CD4-positive, alpha-beta memory T cell (primary cell): ENCODE data around the gene TROAP. TPM values are rescaled to one million over a fixed set of nuclear protein-coding genes. Genes with fewer than 3 reads are reported as not detected.

Experiments used
- CTCF ChIA-PET: fragments of 350-600 bp; sonication (Branson Sonifier 250); formaldehyde crosslinking; loops from one replicate; lab custom pipeline; 2021; ENCODE audit warnings: inconsistent platforms; ENCODE audit not compliant: partially characterized antibody; lab: Charles Lee
- POLR2A ChIA-PET: fragments of 350-600 bp; sonication (Branson Sonifier 250); formaldehyde crosslinking; loops from one replicate; lab custom pipeline; 2021; ENCODE audit not compliant: partially characterized antibody; lab: Charles Lee
- DNase-seq, 5 donors: peaks; one replicate each; pipeline versions ENCODE4 v3.0.0 to v3.0.0-alpha.2; 2020 to 2022; ENCODE audit warnings: mixed read lengths in 1 of 5
- H3K27ac ChIP-seq: one replicate; pipeline ENCODE4 v1.7.0; 2013; ENCODE audit warnings: low read depth, low read length
- H3K27me3 ChIP-seq: 2 replicates; pipeline ENCODE4 v1.7.0; 2013; ENCODE audit warnings: mild to moderate bottlenecking, low read length, moderate library complexity; ENCODE audit not compliant: insufficient read depth
- H3K36me3 ChIP-seq: 2 replicates; pipeline ENCODE4 v1.7.0; 2013; ENCODE audit warnings: mild to moderate bottlenecking, low read length, moderate library complexity; ENCODE audit not compliant: insufficient read depth
- H3K4me1 ChIP-seq: 2 replicates; pipeline ENCODE4 v1.7.0; 2013; ENCODE audit warnings: mild to moderate bottlenecking, low read length, moderate library complexity; ENCODE audit not compliant: insufficient read depth
- H3K4me3 ChIP-seq, 2 donors: one replicate each; pipeline ENCODE4 v1.7.0; 2013; ENCODE audit warnings: low read length in 2 of 2, mild to moderate bottlenecking in 1 of 2
- H3K9me3 ChIP-seq, 2 donors: one replicate each; pipeline ENCODE4 v1.7.0; 2013; ENCODE audit warnings: low read length in 2 of 2, control low read depth in 1 of 2; ENCODE audit not compliant: control insufficient read depth in 1 of 2
- H3K27ac Mint-ChIP-seq, 7 donors: one replicate each; pipeline ENCODE4 v1.8.0; 2020 to 2021; ENCODE audit warnings: mixed read lengths in 7 of 7, mild to moderate bottlenecking in 6 of 7, inconsistent platforms in 3 of 7, moderate library complexity in 3 of 7
- H3K27me3 Mint-ChIP-seq, 2 donors: one replicate each; pipeline ENCODE4 v1.8.0; 2020 to 2021; ENCODE audit warnings: mixed read lengths in 2 of 2
- H3K36me3 Mint-ChIP-seq, 2 donors: one replicate each; pipeline ENCODE4 v1.8.0; 2020 to 2021; ENCODE audit warnings: mixed read lengths in 2 of 2, inconsistent platforms in 1 of 2, mild to moderate bottlenecking in 1 of 2
- H3K4me1 Mint-ChIP-seq, 4 donors: one replicate each; pipeline ENCODE4 v1.8.0; 2020 to 2021; ENCODE audit warnings: mixed read lengths in 4 of 4, mild to moderate bottlenecking in 1 of 4
- H3K4me3 Mint-ChIP-seq, 8 donors: one replicate each; pipeline ENCODE4 v1.8.0; 2020 to 2021; ENCODE audit warnings: mixed read lengths in 8 of 8, mild to moderate bottlenecking in 7 of 8, moderate library complexity in 6 of 8, inconsistent platforms in 3 of 8
- H3K9me3 Mint-ChIP-seq, 8 donors: one replicate each; pipeline ENCODE4 v1.8.0; 2020 to 2021; ENCODE audit warnings: mixed read lengths in 8 of 8, mild to moderate bottlenecking in 5 of 8, inconsistent platforms in 3 of 8, moderate library complexity in 1 of 8
- intact Hi-C: fragments of 100-400 bp; cut with micrococcal nuclease; formaldehyde crosslinking; loops from one replicate; pipeline ENCODE4 v1.15.1; 2023
- polyA plus RNA-seq, 2 donors: library from polyadenylated mRNA; unstranded; fragments of 300-500 nt; fragmentation: Illumina TruSeq; gene quantifications; one replicate each; pipeline ENCODE4 v1.2.3, GENCODE V29; 2021
- total RNA-seq, 2 experiments: library from RNA; stranded (reverse); gene quantifications; one replicate each; pipeline ENCODE4 v1.2.3, GENCODE V29; 2021

TROAP gene
- total and polyA plus RNA-seq, 4 experiments from 2014 or later, result 0.26 to 0.80 (median 0.63) TPM; not detected in 1

DNA sequence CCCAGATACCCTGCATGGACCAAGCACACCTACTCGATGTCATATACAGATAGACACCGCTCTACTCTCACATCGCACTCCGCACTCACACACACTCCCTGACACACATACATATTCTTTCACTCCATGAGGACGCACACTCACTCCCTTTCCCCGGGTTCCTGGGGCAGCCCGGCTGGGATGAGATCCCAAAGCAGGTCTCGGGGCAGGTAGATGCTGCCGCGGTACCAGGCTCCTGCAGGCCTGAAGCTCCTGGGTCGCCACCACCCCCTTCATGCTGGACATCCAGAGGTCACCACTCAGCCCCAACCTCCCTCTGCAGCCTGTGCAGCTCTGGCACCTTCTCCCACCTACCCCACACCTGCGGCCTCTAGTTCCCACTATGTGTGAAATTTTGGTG lies 11.6 kb downstream of the TROAP start:
- peaks cover 22% of the 10 kb centered on the region for H3K4me1 ChIP-seq
- Mint-ChIP-seq H3K36me3 (no peaks in the 10 kb centered on the region), H3K4me1 (peaks cover 16 to 32% (median 21%) of the 10 kb centered on the region in 4 donors), H3K4me3 (peak overlapping the region in 1 of 8 donors; percentile 51), H3K9me3 (peaks cover 0 to 1% (median 0%) of the 10 kb centered on the region in 8 donors), H3K27ac (no peak overlapping the region), H3K27me3 (peaks cover 41 to 58% of the 10 kb centered on the region in 2 donors)
- H3K27ac ChIP-seq, result no peak overlapping the region
- no peaks in the 10 kb centered on the region for H3K9me3 ChIP-seq
- H3K27me3 ChIP-seq, result peaks cover 37% of the 10 kb centered on the region
- H3K36me3 ChIP-seq, result no peaks in the 10 kb centered on the region
- ChIA-PET CTCF (interaction anchor here (1.0 to 6.1 kb wide), 7 partner anchors 12 to 45 kb away, joined by 3 to 67 read pairs (median 4); partner anchors contain the start of genes DNAJC22, SPATS2 and TROAP), POLR2A (no interaction called here)
- DNase-seq, result no peak
- intact Hi-C loops, result no loop called here
- H3K4me3 ChIP-seq, result no peak overlapping the region

DNA sequence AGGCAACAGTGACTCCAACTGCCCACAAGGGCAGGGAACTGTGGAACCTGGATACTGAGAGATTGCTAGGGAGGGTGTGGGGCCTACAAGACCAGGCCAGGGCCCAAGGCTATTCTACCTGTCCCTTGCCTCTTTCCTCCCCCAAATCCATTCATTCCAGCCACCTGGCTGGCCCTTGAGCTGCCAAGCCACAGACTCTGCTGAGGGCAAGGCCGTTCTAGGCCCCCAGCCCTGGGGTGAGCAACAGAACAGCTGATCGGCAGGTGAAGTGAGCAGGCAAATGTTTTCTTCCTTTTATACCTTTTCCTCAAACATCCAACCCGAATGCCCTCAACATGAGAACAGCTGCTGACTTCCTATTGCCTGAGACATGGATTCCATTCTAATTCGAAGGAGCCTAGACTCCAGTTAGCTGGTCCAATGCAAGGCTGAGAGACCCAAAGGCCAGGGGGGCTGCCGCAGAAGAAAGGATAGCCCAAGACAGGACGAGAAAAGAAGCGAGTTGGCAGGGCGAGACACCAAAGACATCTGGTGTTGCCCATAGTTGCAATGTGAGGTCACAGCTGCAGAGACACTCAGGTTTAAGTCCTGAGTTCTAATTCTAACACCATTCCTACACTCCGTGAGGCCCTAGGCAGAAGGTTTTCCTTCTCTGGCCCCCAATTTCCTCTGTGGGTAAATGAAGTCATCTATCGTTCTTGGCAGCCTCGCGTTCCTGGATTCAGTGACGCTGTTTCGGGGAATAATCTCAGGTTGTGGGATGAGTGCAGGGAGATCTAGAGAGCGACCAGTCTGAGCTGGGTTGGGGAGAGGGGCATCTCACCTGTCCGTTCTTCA lies 12.3 kb downstream of the TROAP start:
- no peak for DNase-seq
- Mint-ChIP-seq H3K27ac (peak overlapping the region in 3 of 7 donors; percentile 8 to 45 (median 43)), H3K9me3 (peaks cover 0 to 1% (median 0%) of the 10 kb centered on the region in 8 donors), H3K4me3 (peak overlapping the region in 5 of 8 donors; percentile 12 to 76 (median 39)), H3K4me1 (peaks cover 16 to 35% (median 21%) of the 10 kb centered on the region in 4 donors), H3K36me3 (no peaks in the 10 kb centered on the region), H3K27me3 (peaks cover 41 to 63% of the 10 kb centered on the region in 2 donors)
- Histone ChIP-seq H3K4me3 (no peak overlapping the region), H3K4me1 (peaks cover 22% of the 10 kb centered on the region), H3K9me3 (no peaks in the 10 kb centered on the region), H3K27ac (no peak overlapping the region), H3K27me3 (peaks cover 37% of the 10 kb centered on the region), H3K36me3 (no peaks in the 10 kb centered on the region)
- ChIA-PET CTCF (interaction anchor here (1.0 to 6.1 kb wide), 7 partner anchors 12 to 46 kb away, joined by 3 to 67 read pairs (median 4); partner anchors contain the start of genes DNAJC22, SPATS2 and TROAP), POLR2A (no interaction called here)
- intact Hi-C loops, result no loop called here

GRCh38 chr12:49335955-49336644 lies 13.0 kb downstream of the TROAP start:
- Mint-ChIP-seq H3K4me3 (peak overlapping the region in 1 of 8 donors; percentile 76), H3K27me3 (peaks cover 42 to 68% of the 10 kb centered on the region in 2 donors), H3K4me1 (peaks cover 16 to 42% (median 23%) of the 10 kb centered on the region in 4 donors), H3K36me3 (no peaks in the 10 kb centered on the region), H3K27ac (peak overlapping the region in 1 of 7 donors; percentile 8), H3K9me3 (peaks cover 0 to 1% (median 0%) of the 10 kb centered on the region in 8 donors)
- POLR2A ChIA-PET, result interaction anchor here (1.5 kb wide), 1 partner anchor 31 kb away, joined by 3 read pairs; the partner anchor contains the start of gene SPATS2
- H3K4me1 ChIP-seq, result peaks cover 22% of the 10 kb centered on the region
- peaks cover 37% of the 10 kb centered on the region for H3K27me3 ChIP-seq
- intact Hi-C loops, result no loop called here
- H3K36me3 ChIP-seq, result no peaks in the 10 kb centered on the region
- no peak for DNase-seq
- no peaks in the 10 kb centered on the region for H3K9me3 ChIP-seq
- no peak overlapping the region for H3K27ac ChIP-seq
- no peak overlapping the region for H3K4me3 ChIP-seq
- CTCF ChIA-PET, result interaction anchor here (0.6 to 6.1 kb wide), 7 partner anchors 10 to 773 kb away, joined by 3 to 67 read pairs (median 19); partner anchors contain the start of genes DNAJC22 and TROAP

DNA sequence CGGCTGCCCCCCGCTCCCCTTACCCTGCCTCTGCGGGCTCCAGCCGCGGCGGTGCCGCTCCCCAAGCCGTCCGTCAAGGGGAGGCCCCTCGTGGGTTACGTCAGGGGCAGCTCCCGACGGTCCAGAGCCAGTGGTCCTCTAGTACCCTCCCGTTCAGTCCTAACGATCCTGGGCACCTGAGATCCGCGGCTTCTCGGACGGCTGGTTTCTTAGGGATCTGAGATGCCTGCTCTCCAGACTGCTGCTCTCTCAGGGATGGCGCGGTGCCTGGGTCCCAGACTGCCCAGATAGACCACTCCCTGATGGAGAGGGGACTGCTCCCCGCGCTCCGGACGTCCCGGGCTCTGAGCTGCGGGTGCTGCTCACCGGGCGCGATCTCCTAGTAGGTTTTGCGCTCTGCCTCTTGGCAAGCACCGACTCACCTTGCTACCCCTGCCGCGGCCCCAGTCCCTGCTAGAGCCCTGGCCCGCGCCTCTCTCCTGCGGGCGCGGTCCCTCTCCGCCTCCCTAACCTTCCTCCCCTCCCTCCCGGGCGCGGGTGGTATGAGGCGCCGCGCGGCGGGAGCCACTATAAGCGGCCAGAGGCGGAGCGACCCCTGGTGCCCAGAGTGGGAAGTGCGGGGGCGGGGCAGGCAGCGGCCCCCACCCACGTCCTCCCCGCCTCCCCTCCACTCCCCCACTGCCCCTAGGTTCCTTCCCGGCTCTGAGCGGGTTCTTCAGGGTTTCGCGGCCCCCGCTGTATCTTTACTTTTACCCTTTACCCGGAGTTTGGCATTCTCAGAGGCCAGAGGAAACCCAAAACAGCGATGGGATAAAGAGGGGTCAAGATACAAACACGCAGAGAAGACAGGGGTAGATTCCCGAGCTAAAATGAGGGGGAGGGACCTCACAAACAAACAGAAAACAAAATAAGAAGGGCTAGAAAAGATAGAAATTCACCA lies 13.9 kb downstream of the TROAP start, which contains the start of gene C1QL4:
Gene C1QL4, minus strand, starts transcription at position 544 of the 940 bp plus-strand sequence. CDS start 711 bp downstream, outside the sequence.
- intact Hi-C loops, result loop anchor here (1.0 kb wide), 2 partner anchors 14 to 49 kb away; partner anchors contain the start of gene TROAP
- H3K27ac Mint-ChIP-seq, result peak within 1 kb of the TSS in 2 of 7 donors; percentile 24 to 52
- POLR2A ChIA-PET, result interaction anchor here (0.6 to 1.5 kb wide), 4 partner anchors 10 to 73 kb away, joined by 3 read pairs; partner anchors contain the start of genes DNAJC22 and SPATS2

GRCh38 chr12:49338830-49339463 lies 15.9 kb downstream of the TROAP start:
- H3K9me3 ChIP-seq, result no peaks in the 10 kb centered on the region
- no peak for DNase-seq
- H3K27me3 ChIP-seq, result peaks cover 50% of the 10 kb centered on the region
- H3K4me3 Mint-ChIP-seq, result peak overlapping the region in 1 of 8 donors; percentile 17
- intact Hi-C loops, result no loop called here
- H3K36me3 ChIP-seq, result no peaks in the 10 kb centered on the region
- no peaks in the 10 kb centered on the region for H3K9me3 Mint-ChIP-seq
- CTCF ChIA-PET, result interaction anchor here (1.0 to 6.1 kb wide), 6 partner anchors 11 to 68 kb away, joined by 3 to 67 read pairs (median 20); partner anchors contain the start of genes DNAJC22, PRPH and TROAP
- H3K27ac ChIP-seq, result no peak overlapping the region
- POLR2A ChIA-PET, result interaction anchor here (0.7 kb wide), 1 partner anchor 27 kb away, joined by 3 read pairs; no protein-coding TSS in a partner anchor
- peaks cover 39% of the 10 kb centered on the region for H3K4me1 ChIP-seq
- H3K27me3 Mint-ChIP-seq, result peaks cover 32 to 60% of the 10 kb centered on the region in 2 donors
- no peak overlapping the region for H3K4me3 ChIP-seq
- no peaks in the 10 kb centered on the region for H3K36me3 Mint-ChIP-seq
- H3K4me1 Mint-ChIP-seq, result peaks cover 21 to 53% (median 31%) of the 10 kb centered on the region in 4 donors
- peak overlapping the region in 2 of 7 donors; percentile 12 to 42 for H3K27ac Mint-ChIP-seq

More for the DNA sequence above, 13.9 kb downstream of the TROAP start, which contains the start of gene C1QL4:
- Histone ChIP-seq H3K27ac (no peak within 1 kb of the TSS), H3K4me3 (peak within 1 kb of the TSS in 1 of 2 donors; percentile 43), H3K27me3 (peaks cover 37% of the 10 kb centered on the region), H3K4me1 (peaks cover 22% of the 10 kb centered on the region), H3K9me3 (no peaks in the 10 kb centered on the region), H3K36me3 (no peaks in the 10 kb centered on the region)
- peaks cover 41 to 63% of the 10 kb centered on the region in 2 donors for H3K27me3 Mint-ChIP-seq
- peak within 1 kb of the TSS; percentile 13 to 86 (median 70) for H3K4me3 Mint-ChIP-seq
- H3K9me3 Mint-ChIP-seq, result peaks cover 0 to 1% (median 0%) of the 10 kb centered on the region in 8 donors
- H3K36me3 Mint-ChIP-seq, result no peaks in the 10 kb centered on the region
- peaks cover 16 to 41% (median 23%) of the 10 kb centered on the region in 4 donors for H3K4me1 Mint-ChIP-seq
- DNase-seq, result peak; percentile 81 to 87 (median 81)
- CTCF ChIA-PET, result interaction anchor here (0.6 to 6.1 kb wide), 9 partner anchors 11 to 772 kb away, joined by 3 to 67 read pairs (median 7); partner anchors contain the start of genes DNAJC22 and TROAP
